Testis (tissue), 3 donors: ENCODE measurements around the gene TGFBRAP1. TPM values are rescaled to one million over a fixed set of nuclear protein-coding genes. Genes with fewer than 3 reads are reported as not detected.

Experiments used
- DNase-seq: peaks from one replicate; pipeline ENCODE4 v3.0.0-alpha.2; 2019
- H3K27ac ChIP-seq, 2 donors: fragments of 200-600 bp; sonication (generic); one replicate each; pipeline ENCODE4 v1.5.1; 2019
- H3K27me3 ChIP-seq: fragments of 200-600 bp; sonication (generic); one replicate; pipeline ENCODE4 v1.5.1; 2019
- H3K36me3 ChIP-seq: fragments of 200-600 bp; sonication (generic); one replicate; pipeline ENCODE4 v1.5.1; 2017; ENCODE audit warnings: low read depth; ENCODE audit errors: missing control alignments
- H3K4me1 ChIP-seq: fragments of 200-600 bp; sonication (generic); one replicate; pipeline ENCODE4 v1.5.1; 2019
- H3K4me3 ChIP-seq, 2 donors: fragments of 200-600 bp; sonication (generic); one replicate each; pipeline ENCODE4 v1.5.1; 2017 to 2019
- H3K9me3 ChIP-seq: fragments of 200-600 bp; sonication (generic); one replicate; pipeline ENCODE4 v1.5.1; 2017
- POLR2A ChIP-seq: fragments of 450-650 bp; IDR thresholded peaks from one replicate; pipeline ENCODE4 v1.6.1; 2017; ENCODE audit warnings: antibody characterized with exemption, mild to moderate bottlenecking, moderate library complexity
- WGBS, 2 donors: methylation state at CpG; one replicate each; pipeline ENCODE4 v1.1.5; 2018; 5-methylcytosine and 5-hydroxymethylcytosine counted together
- intact Hi-C: fragments of 100-400 bp; cut with DNase I; formaldehyde crosslinking; loops from one replicate; pipeline ENCODE4 v1.15.1; 2023; ENCODE audit warnings: low total_unique reads
- polyA plus RNA-seq: library from polyadenylated mRNA; stranded (reverse); fragments of 350-450 nt; fragmentation: Illumina TruSeq; extraction: RNeasy Lipid Tissue Mini Kit (QIAGEN cat#74804); gene quantifications from one replicate; pipeline ENCODE4 v1.2.3, GENCODE V29; 2014; ENCODE audit warnings: low read depth, low replicate concordance; ENCODE audit not compliant: insufficient read depth
- total RNA-seq, 2 donors: library from RNA; depleted of rRNA; stranded (reverse); fragments of >200 nt; gene quantifications; one replicate each; pipeline ENCODE4 v1.2.3, GENCODE V29; 2016
- TF ChIP-seq, protein P1 (sequence below), 3 experiments: fragments of 450-650 bp in 2 of 3; fragments of 200-600 bp in 1 of 3; sonication (generic) in 1 of 3; IDR thresholded peaks; one replicate each; pipeline ENCODE4 v1.5.1; 2016 to 2019; ENCODE audit warnings: antibody characterized with exemption in 3 of 3, mild to moderate bottlenecking in 2 of 3, moderate library complexity in 1 of 3

The TGFBRAP1 gene
- total and polyA plus RNA-seq, 3 donors from 2014 or later, result 7.3 to 16.3 (median 10.8) TPM

DNA sequence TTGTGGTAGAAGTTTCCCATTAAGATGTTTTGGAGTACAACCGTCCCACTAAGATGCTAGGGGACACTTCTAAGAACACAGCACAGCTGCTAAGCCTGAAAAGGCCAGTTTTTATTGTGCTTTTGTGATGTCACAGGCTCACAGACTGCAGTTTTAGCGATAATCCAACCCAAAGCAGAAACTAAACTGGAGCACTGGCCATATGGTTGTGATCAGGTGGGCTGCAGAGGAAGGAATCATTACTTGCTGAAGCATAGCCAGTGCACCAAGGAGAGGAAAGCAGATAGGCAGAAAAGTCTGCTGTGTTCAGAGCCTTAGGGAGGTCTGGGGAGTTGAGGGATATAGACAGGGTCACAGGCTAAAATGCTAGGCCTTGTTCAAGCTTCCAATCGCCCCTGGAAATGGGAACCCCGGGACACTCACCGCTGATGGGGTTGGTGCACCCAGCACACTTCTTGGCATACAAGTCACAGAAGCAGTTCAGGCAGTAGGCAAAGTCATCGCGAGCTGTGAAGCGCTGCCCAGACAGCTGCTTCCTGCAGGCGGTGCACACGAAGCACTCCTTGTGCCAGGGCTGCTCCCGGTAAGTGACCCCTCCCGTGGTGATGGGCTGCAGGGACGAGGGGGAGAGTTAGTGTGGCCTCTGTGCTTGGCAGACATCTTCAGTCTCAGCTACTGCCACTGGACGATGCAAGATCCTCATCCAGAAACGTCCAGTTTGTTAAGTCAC is 33.5 kb upstream of the TGFBRAP1 start:
- Histone ChIP-seq H3K27me3 (no peaks in the 10 kb centered on the region), H3K4me3 (no peak overlapping the region), H3K36me3 (no peaks in the 10 kb centered on the region), H3K9me3 (no peaks in the 10 kb centered on the region), H3K4me1 (peaks cover 3% of the 10 kb centered on the region), H3K27ac (peak overlapping the region in 1 of 2 donors; percentile 36)
- no peak for DNase-seq
- 62 to 66% methylated on average over 14 of the region's 15 CpGs for WGBS, 2 donors
- TF ChIP-seq, protein P1, sequence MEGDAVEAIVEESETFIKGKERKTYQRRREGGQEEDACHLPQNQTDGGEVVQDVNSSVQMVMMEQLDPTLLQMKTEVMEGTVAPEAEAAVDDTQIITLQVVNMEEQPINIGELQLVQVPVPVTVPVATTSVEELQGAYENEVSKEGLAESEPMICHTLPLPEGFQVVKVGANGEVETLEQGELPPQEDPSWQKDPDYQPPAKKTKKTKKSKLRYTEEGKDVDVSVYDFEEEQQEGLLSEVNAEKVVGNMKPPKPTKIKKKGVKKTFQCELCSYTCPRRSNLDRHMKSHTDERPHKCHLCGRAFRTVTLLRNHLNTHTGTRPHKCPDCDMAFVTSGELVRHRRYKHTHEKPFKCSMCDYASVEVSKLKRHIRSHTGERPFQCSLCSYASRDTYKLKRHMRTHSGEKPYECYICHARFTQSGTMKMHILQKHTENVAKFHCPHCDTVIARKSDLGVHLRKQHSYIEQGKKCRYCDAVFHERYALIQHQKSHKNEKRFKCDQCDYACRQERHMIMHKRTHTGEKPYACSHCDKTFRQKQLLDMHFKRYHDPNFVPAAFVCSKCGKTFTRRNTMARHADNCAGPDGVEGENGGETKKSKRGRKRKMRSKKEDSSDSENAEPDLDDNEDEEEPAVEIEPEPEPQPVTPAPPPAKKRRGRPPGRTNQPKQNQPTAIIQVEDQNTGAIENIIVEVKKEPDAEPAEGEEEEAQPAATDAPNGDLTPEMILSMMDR (IDR thresholded peaks at IDR 0.05), result no peak
- TF ChIP-seq POLR2A, result no peak
- intact Hi-C loops, result no loop called here

GRCh38 chr2:105361102-105361889 is 31.8 kb upstream of the TGFBRAP1 start:
- Histone ChIP-seq H3K36me3 (no peaks in the 10 kb centered on the region), H3K27ac (no peak overlapping the region), H3K27me3 (no peaks in the 10 kb centered on the region), H3K4me3 (no peak overlapping the region), H3K4me1 (peaks cover 3% of the 10 kb centered on the region), H3K9me3 (no peaks in the 10 kb centered on the region)
- DNase-seq, result no peak
- intact Hi-C loops, result no loop called here
- TF ChIP-seq POLR2A, result no peak
- TF ChIP-seq, protein P1 (IDR thresholded peaks at IDR 0.05), result no peak
- WGBS, 2 donors, result 62 to 68% methylated on average over 11 of the region's 11 CpGs

DNA sequence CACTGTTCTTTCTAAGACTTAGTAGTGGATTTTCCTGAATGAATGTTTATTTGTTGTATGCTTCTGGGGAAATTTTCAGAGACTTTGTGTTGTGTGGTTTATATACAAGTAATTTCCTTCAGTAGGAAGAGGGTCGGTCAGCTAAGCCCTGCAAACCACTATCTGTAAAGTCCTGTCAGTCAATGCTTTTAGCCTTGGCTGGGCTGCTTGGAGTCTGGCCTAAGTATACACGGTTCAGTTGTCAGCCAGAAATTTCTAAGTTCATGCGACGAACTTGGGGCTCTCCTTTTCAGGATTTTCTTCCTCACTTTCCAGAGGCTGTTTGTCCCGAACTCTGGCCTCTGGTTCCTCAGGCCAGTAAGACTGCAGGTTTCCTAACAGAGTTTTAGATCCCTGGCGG is 29.1 kb upstream of the TGFBRAP1 start:
- Histone ChIP-seq H3K36me3 (no peaks in the 10 kb centered on the region), H3K4me3 (no peak overlapping the region), H3K27ac (no peak overlapping the region), H3K4me1 (peaks cover under 1% of the 10 kb centered on the region), H3K27me3 (no peaks in the 10 kb centered on the region), H3K9me3 (no peaks in the 10 kb centered on the region)
- no peak for DNase-seq
- 63 to 65% methylated on average over 6 of the region's 6 CpGs for WGBS, 2 donors
- TF ChIP-seq POLR2A, result no peak
- TF ChIP-seq, protein P1 (IDR thresholded peaks at IDR 0.05), result no peak
- intact Hi-C loops, result no loop called here

- Histone ChIP-seq H3K4me3 (no peak overlapping the region), H3K4me1 (no peaks in the 10 kb centered on the region), H3K27ac (no peak overlapping the region), H3K9me3 (no peaks in the 10 kb centered on the region), H3K36me3 (no peaks in the 10 kb centered on the region), H3K27me3 (no peaks in the 10 kb centered on the region)
- no peak for TF ChIP-seq POLR2A
- TF ChIP-seq, protein P1 (IDR thresholded peaks at IDR 0.05), result no peak
- intact Hi-C loops, result no loop called here
- WGBS, 2 donors, result 93 to 96% methylated on average over 1 of the region's 1 CpG
- DNase-seq, result no peak
These were observed 27.6 kb upstream of the TGFBRAP1 start for GRCh38 chr2:105357122-105357521.
